Ovary (tissue), 10 donors: ENCODE measurements around the gene ERMP1. TPM values are rescaled to one million over a fixed set of nuclear protein-coding genes. Genes with fewer than 3 reads are reported as not detected.
"Not testable (repeated sequence)": the region's sequence is repeated elsewhere in the genome, so short reads cannot be mapped to it uniquely, and the experiment has no call there.

Experiments
- DNase-seq, 5 donors: peaks; one replicate each; pipeline ENCODE4 v3.0.0-alpha.2; 2019 to 2020
- H3K27ac ChIP-seq, 2 donors: fragments of 200-600 bp; one replicate each; pipeline versions ENCODE4 v1.5.1 to v1.8.0; 2019 to 2022
- H3K27me3 ChIP-seq: fragments of 200-600 bp; one replicate; pipeline ENCODE4 v1.8.0; 2022
- H3K36me3 ChIP-seq: fragments of 200-600 bp; sonication (generic); one replicate; pipeline ENCODE4 v1.5.1; 2019
- H3K4me1 ChIP-seq: one replicate; pipeline ENCODE4 v1.8.1; 2013; ENCODE audit warnings: mild to moderate bottlenecking, moderate library complexity; ENCODE audit not compliant: insufficient read depth
- H3K4me3 ChIP-seq: fragments of 200-600 bp; sonication (generic); one replicate; pipeline ENCODE4 v1.5.1; 2017
- H3K9me3 ChIP-seq, 2 donors: fragments of 200-600 bp in 1 of 2; sonication (generic) in 1 of 2; one replicate each; pipeline versions ENCODE4 v1.5.1 to v1.8.1; 2013 to 2019; ENCODE audit warnings: mild to moderate bottlenecking in 1 of 2, moderate library complexity in 1 of 2
- EP300 ChIP-seq: sonication (generic); formaldehyde crosslinking; IDR thresholded peaks from one replicate; pipeline ENCODE4 v1.6.1; 2017; ENCODE audit warnings: antibody characterized with exemption
- POLR2A ChIP-seq: fragments of 450-650 bp; IDR thresholded peaks from one replicate; pipeline ENCODE4 v1.6.1; 2017; ENCODE audit warnings: antibody characterized with exemption, mild to moderate bottlenecking, moderate library complexity
- WGBS, 3 donors: extraction: QIAGEN DNeasy Blood & Tissue Kit in 1 of 3; methylation state at CpG; one replicate each; pipeline versions ENCODE4 v1.1.5 to v1.1.7; 2013 to 2017; 5-methylcytosine and 5-hydroxymethylcytosine counted together
- intact Hi-C, 4 donors: fragments of 100-400 bp; cut with DNase I; formaldehyde crosslinking; loops; one replicate each; pipeline versions ENCODE4 v1.11.0 to v1.15.1; 2022 to 2023
- long read RNA-seq, 3 donors: library from polyadenylated mRNA in 2 of 3; unstranded in 2 of 3; transcript quantifications; one replicate each; pipeline ENCODE4 v2.0.0 and lab custom pipeline, GENCODE V29; 2021 to 2026
- polyA plus RNA-seq, 2 donors: library from polyadenylated mRNA; stranded (reverse); fragments of 200-250 nt in 1 of 2; fragments of 350-450 nt in 1 of 2; fragmentation: Illumina TruSeq in 1 of 2; extraction: RNeasy Lipid Tissue Mini Kit (QIAGEN cat#74804) in 1 of 2; gene quantifications; one replicate each; pipeline ENCODE4 v1.2.3, GENCODE V29; 2013 to 2014
- total RNA-seq, 7 donors: library from RNA; depleted of rRNA in 2 of 7; stranded (reverse); fragments of >200 nt in 2 of 7; fragmentation: NEBNext Ultra II Directional in 3 of 7; extraction: Animal tissue kit (Norgen Biotek cat#: 25700) in 3 of 7; gene quantifications; one replicate each; pipeline versions ENCODE4 v1.1.0 to v1.2.4, GENCODE V29; 2016 to 2023
- TF ChIP-seq, protein P1 (sequence below), 3 donors: fragments of 450-650 bp in 2 of 3; fragments of 200-600 bp in 1 of 3; IDR thresholded peaks; one replicate each; pipeline versions ENCODE4 v1.5.1 to v1.8.0; 2016 to 2022; ENCODE audit warnings: antibody characterized with exemption in 3 of 3, mild to moderate bottlenecking in 1 of 3
- donor health status: DM: no; HTN: no; CAD: no; lungs with moderate emphysema.
- donor health status: DM: no; HTN: no; CAD: no.
- donor health status: Bipolar disorder and iron deficiency.
- donor health status: DM: yes; HTN: yes; CAD: no.
- donor health status: DM: no; HTN: no; CAD: no.
- donor health status: DM: yes; HTN: yes; CAD: no.

ERMP1 gene, protein sequence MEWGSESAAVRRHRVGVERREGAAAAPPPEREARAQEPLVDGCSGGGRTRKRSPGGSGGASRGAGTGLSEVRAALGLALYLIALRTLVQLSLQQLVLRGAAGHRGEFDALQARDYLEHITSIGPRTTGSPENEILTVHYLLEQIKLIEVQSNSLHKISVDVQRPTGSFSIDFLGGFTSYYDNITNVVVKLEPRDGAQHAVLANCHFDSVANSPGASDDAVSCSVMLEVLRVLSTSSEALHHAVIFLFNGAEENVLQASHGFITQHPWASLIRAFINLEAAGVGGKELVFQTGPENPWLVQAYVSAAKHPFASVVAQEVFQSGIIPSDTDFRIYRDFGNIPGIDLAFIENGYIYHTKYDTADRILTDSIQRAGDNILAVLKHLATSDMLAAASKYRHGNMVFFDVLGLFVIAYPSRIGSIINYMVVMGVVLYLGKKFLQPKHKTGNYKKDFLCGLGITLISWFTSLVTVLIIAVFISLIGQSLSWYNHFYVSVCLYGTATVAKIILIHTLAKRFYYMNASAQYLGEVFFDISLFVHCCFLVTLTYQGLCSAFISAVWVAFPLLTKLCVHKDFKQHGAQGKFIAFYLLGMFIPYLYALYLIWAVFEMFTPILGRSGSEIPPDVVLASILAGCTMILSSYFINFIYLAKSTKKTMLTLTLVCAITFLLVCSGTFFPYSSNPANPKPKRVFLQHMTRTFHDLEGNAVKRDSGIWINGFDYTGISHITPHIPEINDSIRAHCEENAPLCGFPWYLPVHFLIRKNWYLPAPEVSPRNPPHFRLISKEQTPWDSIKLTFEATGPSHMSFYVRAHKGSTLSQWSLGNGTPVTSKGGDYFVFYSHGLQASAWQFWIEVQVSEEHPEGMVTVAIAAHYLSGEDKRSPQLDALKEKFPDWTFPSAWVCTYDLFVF
- total RNA-seq (10 to 100 TPM in 6 of 7 donors, 1 to 10 TPM in 1; 9.4 to 18.3 (median 14.8) TPM), polyA plus RNA-seq (100 to 1,000 TPM in 1 of 2 donors, 1 to 10 TPM in 1; 8.3 to 217 TPM)
- long read RNA-seq, donor 1, partial matches to known transcripts, result 0 of 3 reads
- long read RNA-seq, donor 1, other reads (novel, unspliced or antisense), result 3 of 3 reads
- long read RNA-seq, donor 2, full-length matches to known transcripts, result 10 of 22 reads
- long read RNA-seq, donor 2, partial matches to known transcripts, result 12 of 22 reads
- long read RNA-seq, donor 2, other reads (novel, unspliced or antisense), result 0 of 22 reads
- long read RNA-seq, donor 3, full-length matches to known transcripts, result 19 of 29 reads
- long read RNA-seq, donor 3, partial matches to known transcripts, result 3 of 29 reads
- long read RNA-seq, donor 3, other reads (novel, unspliced or antisense), result 7 of 29 reads

DNA sequence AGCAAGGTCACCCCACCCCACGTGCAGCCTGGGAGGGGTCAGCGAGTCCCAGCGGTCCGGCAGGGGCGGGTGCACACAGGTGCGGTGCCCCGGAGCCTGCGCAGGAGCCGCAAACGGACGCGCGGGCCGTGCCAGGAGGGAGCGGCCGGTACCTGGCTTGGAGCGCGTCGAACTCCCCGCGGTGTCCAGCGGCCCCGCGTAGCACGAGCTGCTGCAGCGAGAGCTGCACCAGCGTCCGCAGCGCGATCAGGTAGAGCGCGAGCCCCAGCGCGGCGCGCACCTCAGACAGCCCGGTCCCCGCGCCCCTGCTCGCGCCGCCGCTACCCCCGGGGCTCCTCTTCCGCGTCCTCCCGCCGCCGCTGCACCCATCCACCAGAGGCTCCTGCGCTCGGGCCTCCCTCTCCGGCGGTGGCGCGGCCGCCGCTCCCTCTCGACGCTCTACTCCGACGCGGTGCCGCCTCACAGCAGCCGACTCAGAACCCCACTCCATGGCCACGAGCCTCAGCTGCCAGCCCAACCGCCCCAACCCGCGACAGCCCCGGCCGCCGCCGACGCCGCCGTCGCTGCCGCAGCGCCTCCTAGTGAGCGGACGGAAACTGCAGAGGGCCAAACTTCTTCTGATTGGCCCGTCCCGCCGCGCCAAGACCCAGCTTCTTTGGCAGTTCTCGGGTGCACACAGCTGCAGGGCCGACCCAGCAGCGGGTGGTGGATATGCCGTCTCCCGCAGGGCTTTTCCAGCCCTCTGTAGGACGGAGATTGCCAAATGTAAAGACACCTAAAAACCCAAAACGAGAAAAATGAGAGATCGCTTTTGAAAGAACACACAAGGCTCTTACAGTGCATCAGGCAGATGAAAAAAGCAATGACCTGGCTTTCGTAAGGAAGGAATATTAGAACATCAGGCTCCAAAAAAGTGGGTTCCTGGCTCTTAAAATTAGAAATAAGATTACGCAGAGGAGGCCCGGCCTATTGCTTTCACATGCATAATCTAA lies at the start of gene ERMP1:
Gene ERMP1 (minus strand): TSS at position 580 of the 992 bp plus-strand sequence. CDS start 90 bp downstream, at position 490.
- peak within 1 kb of the TSS; percentile 49 to 69 for H3K27ac ChIP-seq
- DNase-seq, result peak; percentile 83 to 94 (median 89)
- no peaks in the 10 kb centered on the region for H3K9me3 ChIP-seq
- WGBS, 3 donors, result 0 to 1% (median 0%) methylated on average over 65 to 95 of the region's 95 CpGs
- H3K4me3 ChIP-seq, result peak within 1 kb of the TSS; percentile 74
- no peaks in the 10 kb centered on the region for H3K36me3 ChIP-seq
- TF ChIP-seq POLR2A, result no peak
- TF ChIP-seq, protein P1, sequence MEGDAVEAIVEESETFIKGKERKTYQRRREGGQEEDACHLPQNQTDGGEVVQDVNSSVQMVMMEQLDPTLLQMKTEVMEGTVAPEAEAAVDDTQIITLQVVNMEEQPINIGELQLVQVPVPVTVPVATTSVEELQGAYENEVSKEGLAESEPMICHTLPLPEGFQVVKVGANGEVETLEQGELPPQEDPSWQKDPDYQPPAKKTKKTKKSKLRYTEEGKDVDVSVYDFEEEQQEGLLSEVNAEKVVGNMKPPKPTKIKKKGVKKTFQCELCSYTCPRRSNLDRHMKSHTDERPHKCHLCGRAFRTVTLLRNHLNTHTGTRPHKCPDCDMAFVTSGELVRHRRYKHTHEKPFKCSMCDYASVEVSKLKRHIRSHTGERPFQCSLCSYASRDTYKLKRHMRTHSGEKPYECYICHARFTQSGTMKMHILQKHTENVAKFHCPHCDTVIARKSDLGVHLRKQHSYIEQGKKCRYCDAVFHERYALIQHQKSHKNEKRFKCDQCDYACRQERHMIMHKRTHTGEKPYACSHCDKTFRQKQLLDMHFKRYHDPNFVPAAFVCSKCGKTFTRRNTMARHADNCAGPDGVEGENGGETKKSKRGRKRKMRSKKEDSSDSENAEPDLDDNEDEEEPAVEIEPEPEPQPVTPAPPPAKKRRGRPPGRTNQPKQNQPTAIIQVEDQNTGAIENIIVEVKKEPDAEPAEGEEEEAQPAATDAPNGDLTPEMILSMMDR (IDR thresholded peaks at IDR 0.05), result peak; percentile 85 to 94 (median 87)
- peaks cover 4% of the 10 kb centered on the region for H3K4me1 ChIP-seq
- H3K27me3 ChIP-seq, result no peaks in the 10 kb centered on the region
- intact Hi-C loops, result no loop called here

DNA sequence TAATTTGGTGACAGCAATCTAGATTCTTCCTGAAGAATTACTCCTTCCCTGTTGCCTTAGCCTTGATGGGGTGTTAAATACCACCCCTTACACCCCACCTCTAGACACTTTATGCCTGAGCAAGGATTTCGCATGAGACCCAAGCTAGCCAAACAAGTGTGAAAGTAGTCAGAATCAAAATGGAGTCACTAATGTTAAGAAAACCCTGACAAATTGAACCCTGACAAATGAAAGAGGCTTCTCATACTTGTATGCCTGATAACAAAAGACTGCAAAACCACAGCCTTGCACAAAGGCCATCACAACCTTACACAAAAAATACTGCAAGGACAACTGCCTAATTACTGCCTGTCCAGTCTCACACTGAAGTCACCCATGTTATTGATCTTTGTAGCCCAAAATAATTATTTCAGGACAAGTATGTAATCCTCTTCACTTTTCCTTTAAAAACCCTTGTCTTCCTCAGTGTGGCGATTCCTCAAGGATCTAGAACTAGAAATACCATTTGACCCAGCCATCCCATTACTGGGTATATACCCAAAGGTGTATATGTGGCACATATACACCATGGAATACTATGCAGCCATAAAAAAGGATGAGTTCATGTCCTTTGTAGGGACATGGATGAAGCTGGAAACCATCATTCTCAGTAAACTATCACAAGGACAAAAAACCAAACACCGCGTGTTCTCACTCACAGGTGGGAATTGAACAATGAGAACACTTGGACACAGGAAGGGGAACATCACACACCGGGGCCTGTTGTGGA lies 49.5 kb upstream of the ERMP1 start:
- 87 to 95% (median 93%) methylated on average over 5 of the region's 5 CpGs for WGBS, 3 donors
- not testable (repeated sequence) for H3K27ac ChIP-seq, H3K4me1 ChIP-seq, H3K36me3 ChIP-seq, H3K4me3 ChIP-seq, H3K9me3 ChIP-seq, H3K27me3 ChIP-seq, DNase-seq
- intact Hi-C loops, result loop anchor here in 2 of 4 donors (10.0 kb wide), 1 partner anchor 172 kb away; no protein-coding TSS in a partner anchor

DNA sequence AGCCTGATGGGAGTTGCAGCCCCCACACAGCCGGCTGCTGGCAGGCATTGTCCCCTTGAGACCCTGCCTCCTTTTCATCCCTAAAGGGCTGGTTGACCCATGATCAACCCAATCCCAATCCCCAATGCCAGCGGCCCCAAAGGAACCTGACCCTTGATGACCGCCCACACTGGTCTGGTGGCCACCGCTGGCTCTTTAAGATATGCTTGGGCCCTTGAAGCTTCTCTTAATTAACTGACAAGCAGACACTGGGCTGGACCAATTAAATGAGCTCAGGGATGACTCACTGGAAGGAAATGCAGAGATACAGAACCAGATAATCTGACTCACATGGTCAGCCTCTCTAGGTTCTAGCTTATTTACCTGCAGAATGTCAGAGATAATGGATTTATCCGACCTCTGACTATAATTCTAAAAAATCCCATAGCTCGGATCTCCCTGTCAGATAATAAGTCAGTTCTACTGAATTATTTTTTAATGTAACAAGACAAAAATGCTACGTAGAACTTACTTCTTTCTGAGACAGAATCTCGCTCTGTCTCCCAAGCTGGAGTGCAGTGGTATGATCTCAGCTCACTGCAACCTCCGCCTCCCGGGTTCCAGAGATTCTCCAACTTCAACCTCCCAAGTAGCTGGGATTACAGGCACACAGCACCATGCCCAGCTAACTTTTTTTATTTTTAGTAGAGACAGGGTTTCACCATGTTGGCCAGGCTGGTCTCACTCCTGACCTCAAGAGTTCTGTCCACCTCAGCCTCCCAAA lies 46.7 kb upstream of the ERMP1 start:
- Histone ChIP-seq H3K9me3 (peaks cover 0 to 5% of the 10 kb centered on the region in 2 donors), H3K27me3 (no peaks in the 10 kb centered on the region), H3K4me1 (no peaks in the 10 kb centered on the region), H3K27ac (no peak overlapping the region), H3K36me3 (no peaks in the 10 kb centered on the region), H3K4me3 (no peak overlapping the region)
- WGBS, 3 donors, result 64 to 78% (median 75%) methylated on average over 10 of the region's 10 CpGs
- DNase-seq, result no peak
- intact Hi-C loops, result loop anchor here in 2 of 4 donors (10.0 kb wide), 1 partner anchor 175 kb away; no protein-coding TSS in a partner anchor
- TF ChIP-seq EP300 (no peak), POLR2A (no peak)
- TF ChIP-seq, protein P1 (IDR thresholded peaks at IDR 0.05), result no peak
